SIG-M5 treated with dmso at 0.1 percent for 504 hours (cell line): ENCODE results near the gene TCF23.

ENCODE experiments used
- DNase-seq: peaks from one replicate; lab custom pipeline; 2025; ENCODE audit not compliant: unreplicated experiment; lab: John Stamatoyannopoulos, UW

Gene TCF23

GRCh38 chr2:27127883-27128667 lies 20.7 kb upstream of the TCF23 start:
- no peak for DNase-seq

- no peak for DNase-seq
These were observed 19.9 kb upstream of the TCF23 start for GRCh38 chr2:27128668-27129571.

DNA sequence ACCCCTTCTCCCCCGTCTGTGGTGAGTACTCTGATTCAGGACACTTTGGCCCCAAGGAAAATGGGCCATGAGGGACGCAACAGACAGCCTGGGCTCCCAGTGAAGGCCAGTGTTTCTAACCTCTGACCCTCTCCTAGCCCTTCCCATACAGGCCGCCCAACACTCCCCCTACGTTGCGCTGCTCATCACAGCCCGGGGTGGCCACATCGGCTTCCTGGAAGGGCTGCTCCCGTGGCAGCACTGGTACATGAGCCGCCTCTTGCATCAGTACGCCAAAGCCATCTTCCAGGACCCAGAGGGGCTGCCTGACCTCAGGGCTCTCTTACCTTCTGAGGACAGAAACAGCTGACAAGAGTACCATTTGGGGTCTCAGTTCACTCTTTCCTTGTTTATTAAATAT lies 18.4 kb upstream of the TCF23 start:
- no peak for DNase-seq

DNA sequence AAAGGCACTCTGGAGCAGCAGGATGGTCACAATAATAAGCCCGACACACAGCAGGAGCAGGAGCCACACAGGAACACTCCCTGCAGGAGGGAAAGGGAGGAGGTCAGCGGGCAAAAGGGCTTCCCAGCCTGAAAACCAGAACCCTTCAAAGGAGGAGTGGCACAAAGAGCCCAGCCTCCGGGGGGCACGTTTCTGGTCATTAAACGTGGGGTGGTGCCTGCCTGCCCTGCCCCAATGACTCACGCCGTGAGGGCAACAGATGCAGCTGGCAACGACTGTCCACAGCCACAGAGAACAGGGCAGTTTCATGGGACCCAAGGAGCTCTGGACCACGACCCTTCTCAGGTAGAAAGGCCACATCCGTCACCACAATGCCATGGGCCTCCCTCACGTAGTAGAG lies 17.4 kb upstream of the TCF23 start:
- DNase-seq, result no peak

GRCh38 chr2:27133195-27133875 lies 15.5 kb upstream of the TCF23 start:
- peak; percentile 56 for DNase-seq

DNA sequence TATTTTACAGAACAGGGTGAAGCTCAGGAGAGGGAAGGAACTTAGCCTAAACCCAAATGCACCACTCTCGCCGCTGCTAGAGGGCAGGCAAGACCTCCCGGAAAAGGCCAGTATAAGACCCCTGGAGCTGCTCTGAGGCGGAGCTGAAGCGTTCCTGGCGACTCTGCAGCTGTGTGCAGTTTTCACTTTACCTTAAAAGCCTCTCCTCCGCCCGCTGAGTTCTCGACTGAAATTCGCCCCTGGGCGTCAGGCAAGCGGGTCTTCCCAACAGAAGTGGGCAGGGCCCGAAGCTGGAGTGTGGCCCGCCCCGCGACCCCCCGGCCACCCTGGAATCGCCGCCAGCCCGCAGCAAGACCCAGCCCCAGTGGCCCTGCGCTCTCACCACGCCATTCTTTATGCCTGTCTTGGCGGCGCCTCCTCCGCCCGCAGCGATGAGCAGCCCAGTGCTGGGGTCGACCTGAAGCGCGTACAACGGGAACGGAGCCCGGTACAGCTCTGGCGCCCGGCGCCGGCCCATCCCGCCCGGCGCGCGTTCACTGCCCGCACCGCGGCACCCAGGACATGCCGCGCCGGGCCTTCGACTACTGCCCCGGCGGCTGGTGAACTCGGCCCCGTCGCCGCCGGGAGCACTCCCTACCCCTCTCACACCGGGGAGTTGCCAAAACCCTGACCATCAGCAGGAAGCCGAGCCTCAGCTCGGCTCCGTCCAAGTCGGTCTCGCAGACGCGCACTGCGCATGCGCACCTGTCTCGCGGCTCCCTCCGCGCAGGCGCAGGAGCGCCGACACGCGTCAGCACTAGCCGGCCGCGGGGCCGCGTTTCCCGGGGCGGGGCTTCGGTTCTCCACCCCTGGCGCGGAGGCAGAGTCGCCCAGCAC lies 14.7 kb upstream of the TCF23 start, which contains the start of gene PREB:
Gene PREB (minus strand): TSS at position 732 of the 876 bp plus-strand sequence. CDS start 215 bp downstream, at position 517.
- peak; percentile 91 for DNase-seq

- DNase-seq, result no peak
These were observed 13.9 kb upstream of the TCF23 start for GRCh38 chr2:27134781-27135477.

GRCh38 chr2:27135478-27135955 lies 13.3 kb upstream of the TCF23 start:
- no peak for DNase-seq

GRCh38 chr2:27136751-27137150 lies 12.1 kb upstream of the TCF23 start:
- no peak for DNase-seq

DNA sequence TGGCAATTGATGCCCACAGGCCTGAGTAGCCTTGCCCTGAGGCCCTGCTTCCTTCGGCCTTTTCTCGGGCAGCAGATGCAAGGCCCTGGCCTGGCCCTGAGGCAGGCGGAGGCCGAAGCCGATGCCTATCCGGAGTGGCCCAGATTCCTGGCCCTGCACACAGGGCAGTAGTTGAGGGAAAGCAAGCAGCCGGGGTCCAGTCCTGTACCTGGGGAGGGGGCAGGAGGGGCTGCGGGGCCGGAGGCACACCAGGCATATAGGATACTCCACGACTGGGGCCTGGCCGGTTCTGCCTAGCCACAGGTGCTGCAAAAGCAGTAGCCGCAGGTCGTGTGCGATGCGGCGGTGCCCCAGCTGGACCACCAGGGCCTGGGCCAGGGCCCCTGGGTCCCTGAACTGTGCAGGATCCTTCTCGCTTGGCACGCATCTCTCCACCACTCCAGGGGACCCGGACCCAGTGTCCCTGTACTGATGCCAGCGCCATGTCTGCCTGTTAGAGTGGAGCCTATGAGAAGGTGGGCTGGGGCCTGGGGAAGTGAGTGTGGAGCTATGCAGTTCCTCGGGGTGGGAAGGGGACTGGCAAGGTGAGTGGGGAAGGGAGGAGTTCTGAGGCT lies 11.4 kb upstream of the TCF23 start:
- DNase-seq, result no peak

- DNase-seq, result no peak
These were observed 10.7 kb upstream of the TCF23 start for GRCh38 chr2:27138111-27138510.

GRCh38 chr2:27139310-27139709 lies 9.5 kb upstream of the TCF23 start, which contains the start of gene PRR30:
Gene PRR30, minus strand, starts transcription at chr2:27139410. Its CDS starts 1,081 bp downstream, at chr2:27138329.
- no peak for DNase-seq

DNA sequence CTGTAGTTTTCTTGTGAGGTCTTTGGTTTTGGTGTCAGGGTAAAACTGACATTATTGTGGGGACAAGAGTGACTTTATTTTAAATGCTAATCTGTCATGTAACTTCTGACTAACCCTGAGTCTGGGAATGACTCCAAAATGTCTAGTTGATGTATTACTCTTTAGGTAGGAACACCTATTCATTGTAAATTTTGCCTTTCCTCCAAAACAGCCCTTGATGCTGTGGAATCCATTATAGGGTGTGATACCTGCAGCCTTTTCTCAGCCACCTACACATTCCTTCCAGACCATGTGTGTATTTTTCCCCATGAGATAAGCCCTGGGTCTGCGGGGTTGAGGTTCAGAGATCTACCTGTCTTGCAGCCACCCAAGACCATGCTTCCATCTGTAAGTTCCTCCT lies 5.5 kb upstream of the TCF23 start:
- no peak for DNase-seq

- DNase-seq, result no peak
These were observed 3.1 kb upstream of the TCF23 start for GRCh38 chr2:27145682-27146081.

DNA sequence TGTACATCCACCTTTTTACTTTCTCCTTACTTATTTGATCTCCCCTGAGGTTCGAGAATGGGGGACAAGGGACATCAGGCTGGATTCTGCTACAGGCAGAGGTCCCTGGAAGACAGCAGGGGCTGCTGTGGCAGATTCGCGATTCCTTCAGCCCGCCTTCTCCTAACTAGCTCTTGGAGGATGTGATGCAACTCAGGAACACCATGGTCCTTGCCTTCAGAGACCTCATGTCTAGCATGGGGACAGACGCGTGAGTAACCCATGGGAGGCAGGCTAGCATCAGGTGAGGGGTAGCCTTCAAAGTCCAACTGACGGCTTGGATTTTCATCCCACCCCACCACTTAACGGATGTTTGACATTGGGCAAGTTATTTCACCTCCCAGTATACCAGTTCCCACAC lies 869 bp upstream of the TCF23 start:
- no peak for DNase-seq

GRCh38 chr2:27149570-27150405 lies 984 bp downstream of the TCF23 start:
- DNase-seq, result no peak

DNA sequence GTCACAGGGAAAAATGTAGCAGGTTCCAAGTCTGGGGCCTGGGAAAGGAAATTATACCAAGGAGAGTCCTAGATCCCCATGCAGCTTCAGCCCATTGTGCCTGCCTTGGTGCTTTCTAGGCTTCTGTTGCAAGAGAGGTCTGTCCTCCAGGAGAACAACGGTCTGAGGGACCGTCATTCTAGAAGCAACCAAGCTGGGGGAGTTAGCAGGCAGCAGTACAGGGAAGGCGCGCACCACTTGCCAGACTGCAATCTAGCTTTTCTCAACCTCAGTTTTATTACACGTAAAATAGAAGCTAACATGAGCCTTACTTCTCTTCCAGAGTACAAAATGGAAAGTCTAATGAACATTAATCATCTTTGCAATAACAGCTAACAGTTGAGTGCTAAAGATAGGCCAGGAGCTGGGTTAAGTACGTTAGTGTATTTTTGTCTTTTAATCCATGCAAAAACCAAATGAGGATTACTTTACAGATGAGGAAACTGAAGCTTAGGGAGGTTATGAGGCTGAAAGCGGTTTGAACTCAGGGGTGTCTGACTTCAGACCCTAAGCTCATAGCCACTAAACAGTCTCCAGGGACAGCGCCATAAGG lies 1.9 kb downstream of the TCF23 start:
- no peak for DNase-seq
